HG02970 (cell line): ENCODE results near the gene LYRM4.
"Not testable (repeated sequence)": the region's sequence is repeated elsewhere in the genome, so short reads cannot be mapped to it uniquely, and the experiment has no call there.

Source experiments
- ATAC-seq: cut with Tn5 transposase; IDR thresholded peaks from one replicate; pipeline ENCODE4 v1.9.1; 2021; ENCODE audit warnings: mild to moderate bottlenecking, moderate library complexity, moderate number of reproducible peaks; ENCODE audit not compliant: unreplicated experiment, low FRiP score

The LYRM4 gene

DNA sequence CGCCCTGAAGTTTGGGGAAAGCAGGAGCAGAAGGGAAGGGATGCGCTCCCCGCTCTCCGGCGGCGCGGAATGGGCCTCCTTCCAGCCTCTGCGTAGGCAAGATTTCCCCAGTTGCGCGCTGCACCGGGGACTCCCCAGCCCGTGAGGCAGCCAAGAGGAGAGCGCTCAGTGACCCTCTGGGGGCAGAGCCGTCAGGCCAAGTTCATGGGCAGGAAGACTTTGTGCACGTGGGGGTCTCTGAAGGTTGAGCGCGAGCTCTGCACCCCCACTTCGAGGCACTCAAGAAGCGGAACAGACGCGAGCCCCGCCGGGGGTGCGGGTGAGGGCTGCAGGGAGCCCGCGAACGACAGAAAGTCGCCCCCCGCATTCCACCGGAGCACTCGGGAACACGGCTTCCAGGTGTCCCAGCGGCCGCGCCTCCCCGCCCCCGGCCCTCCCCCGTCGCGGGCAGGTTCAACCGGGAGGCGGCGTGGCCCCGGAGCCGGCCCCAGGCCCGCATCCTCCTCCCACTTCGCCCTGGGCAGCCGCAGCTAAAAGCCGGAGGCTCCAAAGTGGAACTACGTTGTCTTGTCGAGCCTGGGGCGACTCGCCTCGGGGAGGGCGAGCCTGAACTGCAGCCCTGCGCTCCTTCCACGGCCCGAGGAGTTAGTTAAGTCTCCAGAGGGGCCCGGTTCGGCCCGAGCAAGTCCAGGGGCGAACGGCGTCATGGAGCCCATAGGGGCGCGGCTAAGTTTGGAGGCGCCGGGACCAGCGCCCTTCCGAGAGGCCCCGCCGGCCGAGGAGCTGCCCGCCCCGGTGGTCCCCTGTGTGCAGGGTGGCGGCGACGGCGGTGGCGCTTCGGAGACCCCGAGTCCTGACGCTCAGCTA, 175.7 kb downstream of the LYRM4 start, which contains the start of gene PPP1R3G:
Gene PPP1R3G, plus strand, starts transcription at position 561 of the 867 bp plus-strand sequence. Its CDS starts 145 bp downstream, at position 706.
- ATAC-seq = peak; percentile 35

GRCh38 chr6:5084360-5084780, 176.4 kb downstream of the LYRM4 start:
- no peak for ATAC-seq

- ATAC-seq = no peak
Observed at GRCh38 chr6:5083813-5084359, 176.9 kb downstream of the LYRM4 start.

- no peak for ATAC-seq
Observed at GRCh38 chr6:5083307-5083583, 177.5 kb downstream of the LYRM4 start.

- no peak for ATAC-seq
Observed at GRCh38 chr6:5082487-5083306, 178.1 kb downstream of the LYRM4 start.

- ATAC-seq = no peak
Observed at GRCh38 chr6:5081955-5082354, 178.8 kb downstream of the LYRM4 start.

- ATAC-seq = no peak
Observed at GRCh38 chr6:5081182-5081581, 179.6 kb downstream of the LYRM4 start.

- no peak for ATAC-seq
Observed at GRCh38 chr6:5080574-5080973, 180.2 kb downstream of the LYRM4 start.

GRCh38 chr6:5079692-5080091, 181.1 kb downstream of the LYRM4 start:
- ATAC-seq = no peak

- ATAC-seq = no peak
Observed at GRCh38 chr6:5078121-5078669, 182.6 kb downstream of the LYRM4 start.

DNA sequence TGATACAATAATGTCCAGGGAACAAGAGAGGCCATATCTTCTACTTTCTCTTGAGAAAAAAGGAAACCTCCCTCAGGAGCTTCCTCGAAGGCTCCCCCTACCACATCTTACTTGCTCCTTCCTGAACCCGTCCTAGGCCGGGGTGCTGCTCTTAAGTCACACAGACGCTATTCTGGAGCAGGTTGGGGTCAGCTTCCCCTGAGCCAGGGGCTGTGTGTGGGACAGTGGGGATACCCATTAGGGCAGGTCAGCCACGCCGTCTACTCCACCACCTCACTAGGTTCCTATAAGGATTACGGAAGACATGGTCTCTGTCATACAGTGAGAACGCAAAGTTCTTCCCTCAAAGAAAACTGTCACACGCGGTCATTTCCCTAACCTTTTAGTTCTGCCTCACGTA, 183.8 kb downstream of the LYRM4 start:
- ATAC-seq = no peak

DNA sequence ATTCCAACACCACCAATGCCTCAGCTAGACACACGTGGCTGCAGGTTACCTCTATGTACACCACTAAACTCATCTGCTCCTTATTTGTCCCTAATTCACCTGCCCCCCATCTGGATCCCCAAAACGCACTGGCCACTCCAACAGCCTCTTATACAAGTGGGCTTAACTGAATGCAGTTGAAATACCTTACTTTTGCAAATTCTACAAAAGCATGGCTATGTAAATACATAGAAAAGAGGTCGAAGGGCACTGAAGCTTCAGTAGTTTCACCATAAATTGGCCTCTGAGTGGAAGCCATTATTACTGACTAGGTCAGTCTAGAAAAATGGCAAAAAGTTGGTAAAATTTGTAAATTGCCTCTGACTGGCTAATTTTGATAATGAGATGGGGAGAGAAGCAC, 186.8 kb downstream of the LYRM4 start:
- no peak for ATAC-seq

DNA sequence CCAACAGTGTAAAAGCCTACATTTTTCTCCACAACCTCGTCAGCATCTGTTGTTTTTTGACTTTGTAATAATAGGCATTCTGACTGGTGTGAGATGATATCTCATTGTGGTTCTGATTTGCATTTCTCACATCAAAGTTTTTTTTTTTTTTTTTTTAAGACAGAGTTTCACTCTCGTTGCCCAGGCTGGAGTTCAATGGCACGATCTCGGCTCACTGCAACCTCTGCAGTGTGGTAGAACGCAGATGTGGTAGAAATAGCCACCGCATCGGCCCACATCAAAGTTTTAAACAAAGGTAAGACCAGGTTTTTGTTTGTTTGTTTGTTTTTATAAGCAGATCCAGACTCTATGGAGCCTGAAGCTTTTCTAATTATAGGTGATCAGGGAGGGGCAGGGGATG, 188.3 kb downstream of the LYRM4 start:
- no peak for ATAC-seq

DNA sequence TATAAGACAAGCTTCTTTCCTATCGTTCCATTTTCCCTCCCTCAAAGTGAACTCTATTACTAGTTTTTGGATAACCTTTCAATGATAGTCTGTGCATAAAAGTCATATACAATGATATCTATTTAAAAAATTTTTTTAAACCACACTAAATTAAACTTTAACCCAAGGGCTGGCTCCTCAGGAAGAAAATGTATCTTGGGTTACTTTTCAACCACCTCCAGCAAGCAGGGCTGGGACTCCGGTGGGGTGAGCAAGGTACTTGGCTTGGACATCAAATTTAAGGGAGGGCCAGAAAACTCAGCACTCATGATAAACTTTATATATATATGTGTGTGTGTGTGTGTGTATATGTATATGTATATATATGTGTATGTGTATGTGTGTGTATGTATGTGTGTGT, 189.5 kb downstream of the LYRM4 start:
- no peak for ATAC-seq

GRCh38 chr6:5068153-5068751, 192.5 kb downstream of the LYRM4 start:
- no peak for ATAC-seq

GRCh38 chr6:5067305-5067704, 193.4 kb downstream of the LYRM4 start:
- ATAC-seq = no peak

DNA sequence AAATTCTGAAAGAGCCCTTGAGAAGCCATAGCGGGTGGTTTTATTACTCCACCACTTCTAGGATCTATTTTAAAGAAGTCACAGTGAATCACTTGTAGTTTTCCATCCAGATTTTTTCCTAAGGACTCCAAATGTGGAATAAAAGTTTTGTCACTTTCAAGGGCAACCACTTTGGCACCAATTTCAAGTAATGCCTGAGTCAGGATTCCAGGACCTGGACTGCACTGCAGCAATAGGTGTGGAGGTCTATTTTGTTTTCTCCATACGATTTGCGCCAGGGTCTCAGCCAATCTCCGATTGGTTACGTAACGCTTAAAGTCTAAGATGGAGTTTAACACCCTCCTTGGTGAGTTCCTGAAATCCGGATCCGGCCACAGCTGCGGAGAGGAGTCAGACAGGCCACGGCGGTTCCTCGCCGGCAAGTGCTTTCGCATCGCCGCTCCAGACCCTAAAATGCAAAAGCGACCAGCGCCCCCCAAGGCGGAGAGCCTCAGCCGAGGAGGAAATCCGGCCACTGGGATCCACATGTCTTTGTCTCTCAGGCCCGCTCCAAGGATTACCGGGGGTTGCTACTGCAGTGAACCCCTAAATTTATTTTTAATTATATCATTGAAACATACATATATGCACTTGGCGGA, 194.2 kb downstream of the LYRM4 start:
- no peak for ATAC-seq

- ATAC-seq = no peak
Observed at GRCh38 chr6:5063617-5064016, 197.1 kb downstream of the LYRM4 start.

DNA sequence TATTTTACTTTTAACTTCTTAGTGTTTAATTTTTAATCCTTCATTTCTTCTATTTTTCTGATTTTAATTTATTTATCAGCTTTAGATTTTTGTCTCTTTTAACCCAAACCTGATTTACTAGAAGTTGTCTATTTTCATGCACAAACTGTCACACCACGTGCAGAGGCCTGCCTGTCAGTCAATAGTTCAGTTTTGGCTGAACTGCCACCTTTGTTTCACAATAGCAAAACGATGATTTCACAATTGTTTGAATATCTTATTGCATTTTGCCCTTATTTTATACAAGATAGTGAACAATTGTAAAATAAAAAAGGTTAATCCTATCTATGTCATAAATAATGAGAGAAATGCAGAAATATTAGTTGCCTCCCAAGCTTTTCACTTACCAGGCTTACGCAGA, 199.6 kb downstream of the LYRM4 start:
- ATAC-seq = no peak

GRCh38 chr6:5060439-5060838, 200.3 kb downstream of the LYRM4 start:
- ATAC-seq = not testable (repeated sequence)
